Mucosa of descending colon (tissue), 3 donors: ENCODE measurements around the gene LENEP. TPM values are rescaled to one million over a fixed set of nuclear protein-coding genes. Genes with fewer than 3 reads are reported as not detected.

ENCODE experiments used
- ATAC-seq: fragments of 200-7000 bp; cut with Tn5 transposase; one replicate; pipeline ENCODE4 v1.9.1; 2020; ENCODE audit warnings: mild to moderate bottlenecking, moderate library complexity
- DNase-seq, 3 donors: peaks; one replicate each; pipeline ENCODE4 v3.0.0-alpha.2; 2020
- H3K36me3 ChIP-seq: fragments of 200-600 bp; one replicate; pipeline ENCODE4 v1.8.0; 2021; ENCODE audit warnings: low read depth, mild to moderate bottlenecking
- H3K4me1 ChIP-seq: fragments of 200-600 bp; one replicate; pipeline ENCODE4 v1.8.0; 2021; ENCODE audit warnings: low read depth, mild to moderate bottlenecking
- H3K4me3 ChIP-seq: fragments of 200-600 bp; one replicate; pipeline ENCODE4 v1.8.0; 2021; ENCODE audit warnings: mild to moderate bottlenecking
- H3K9me3 ChIP-seq: fragments of 200-600 bp; one replicate; pipeline ENCODE4 v1.8.0; 2021; ENCODE audit warnings: mild to moderate bottlenecking
- intact Hi-C, 2 donors: fragments of 100-400 bp; cut with DNase I in 1 of 2; cut with micrococcal nuclease in 1 of 2; formaldehyde crosslinking; loops; one replicate each; pipeline versions ENCODE4 v1.11.0 to v1.11.1; 2022; cut with DNase I, micrococcal nuclease
- total RNA-seq, 3 donors: library from RNA; stranded (reverse); fragmentation: NEBNext Ultra II Directional in 2 of 3; extraction: Animal tissue kit (Norgen Biotek cat#: 25700) in 2 of 3; gene quantifications; one replicate each; pipeline versions ENCODE4 v1.2.1 to v1.2.4, GENCODE V29; 2021 to 2023
- TF ChIP-seq, protein P1 (sequence below): fragments of 200-600 bp; IDR thresholded peaks from one replicate; pipeline ENCODE4 v1.8.0; 2022; ENCODE audit warnings: antibody characterized with exemption, mild to moderate bottlenecking
- donor health status: DM: no; HTN: no; CAD: no; lungs with moderate emphysema.
- donor health status: DM: no; HTN: no; CAD: no.
- donor health status: DM: no; HTN: yes; CAD: no.

Gene LENEP
- total RNA-seq, 3 donors from 2014 or later: 0.60 to 0.76 TPM; not detected in 1

DNA sequence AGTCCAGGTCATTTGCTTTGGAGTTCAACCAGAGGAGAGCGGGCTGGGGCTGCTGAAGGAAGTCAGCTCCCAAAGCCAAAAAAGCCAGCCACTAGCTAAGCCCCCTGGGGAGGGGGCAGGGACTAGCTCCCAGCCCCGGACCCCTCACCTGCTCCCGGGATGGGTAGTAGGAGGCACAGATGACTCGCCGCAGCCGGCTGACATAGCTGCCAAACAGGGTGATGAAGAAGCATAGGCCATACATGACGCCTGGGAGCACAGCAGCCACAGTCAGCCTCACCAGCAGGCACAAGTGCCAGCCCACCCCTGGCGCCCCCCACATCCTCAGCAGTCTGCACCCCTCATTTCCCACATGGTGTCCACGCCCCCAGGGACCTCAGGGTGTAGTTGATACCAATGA lies 32.8 kb downstream of the LENEP start:
- intact Hi-C loops: no loop called here
- DNase-seq (no peak), ATAC-seq (no peak)
- TF ChIP-seq, protein P1, sequence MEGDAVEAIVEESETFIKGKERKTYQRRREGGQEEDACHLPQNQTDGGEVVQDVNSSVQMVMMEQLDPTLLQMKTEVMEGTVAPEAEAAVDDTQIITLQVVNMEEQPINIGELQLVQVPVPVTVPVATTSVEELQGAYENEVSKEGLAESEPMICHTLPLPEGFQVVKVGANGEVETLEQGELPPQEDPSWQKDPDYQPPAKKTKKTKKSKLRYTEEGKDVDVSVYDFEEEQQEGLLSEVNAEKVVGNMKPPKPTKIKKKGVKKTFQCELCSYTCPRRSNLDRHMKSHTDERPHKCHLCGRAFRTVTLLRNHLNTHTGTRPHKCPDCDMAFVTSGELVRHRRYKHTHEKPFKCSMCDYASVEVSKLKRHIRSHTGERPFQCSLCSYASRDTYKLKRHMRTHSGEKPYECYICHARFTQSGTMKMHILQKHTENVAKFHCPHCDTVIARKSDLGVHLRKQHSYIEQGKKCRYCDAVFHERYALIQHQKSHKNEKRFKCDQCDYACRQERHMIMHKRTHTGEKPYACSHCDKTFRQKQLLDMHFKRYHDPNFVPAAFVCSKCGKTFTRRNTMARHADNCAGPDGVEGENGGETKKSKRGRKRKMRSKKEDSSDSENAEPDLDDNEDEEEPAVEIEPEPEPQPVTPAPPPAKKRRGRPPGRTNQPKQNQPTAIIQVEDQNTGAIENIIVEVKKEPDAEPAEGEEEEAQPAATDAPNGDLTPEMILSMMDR: no peak
- H3K9me3 ChIP-seq: no peaks in the 10 kb centered on the region
- no peaks in the 10 kb centered on the region for H3K36me3 ChIP-seq
- H3K4me3 ChIP-seq: no peak overlapping the region
- H3K4me1 ChIP-seq: no peaks in the 10 kb centered on the region

DNA sequence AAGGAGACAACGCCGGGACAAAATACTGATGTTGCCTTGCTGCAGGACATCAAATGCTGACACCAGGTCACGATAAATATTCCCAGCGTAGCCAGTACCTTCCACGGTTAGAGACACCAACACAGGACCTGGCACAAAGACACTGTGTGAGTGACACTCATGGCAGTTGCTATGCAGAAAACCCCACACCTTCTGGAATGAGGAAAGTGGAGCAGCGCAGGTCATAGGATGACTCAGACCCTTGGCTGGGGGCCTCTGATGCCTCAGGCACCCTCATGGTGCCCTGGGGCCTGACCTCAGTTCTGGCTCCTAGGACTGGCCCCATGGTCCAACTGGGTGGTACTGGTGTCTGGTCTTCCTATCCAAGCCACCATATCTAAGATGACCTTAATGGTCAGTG lies 33.2 kb downstream of the LENEP start:
- H3K4me1 ChIP-seq: no peaks in the 10 kb centered on the region
- ATAC-seq (no peak), DNase-seq (no peak)
- intact Hi-C loops: no loop called here
- H3K4me3 ChIP-seq: no peak overlapping the region
- H3K9me3 ChIP-seq: no peaks in the 10 kb centered on the region
- TF ChIP-seq, protein P1: no peak
- no peaks in the 10 kb centered on the region for H3K36me3 ChIP-seq

DNA sequence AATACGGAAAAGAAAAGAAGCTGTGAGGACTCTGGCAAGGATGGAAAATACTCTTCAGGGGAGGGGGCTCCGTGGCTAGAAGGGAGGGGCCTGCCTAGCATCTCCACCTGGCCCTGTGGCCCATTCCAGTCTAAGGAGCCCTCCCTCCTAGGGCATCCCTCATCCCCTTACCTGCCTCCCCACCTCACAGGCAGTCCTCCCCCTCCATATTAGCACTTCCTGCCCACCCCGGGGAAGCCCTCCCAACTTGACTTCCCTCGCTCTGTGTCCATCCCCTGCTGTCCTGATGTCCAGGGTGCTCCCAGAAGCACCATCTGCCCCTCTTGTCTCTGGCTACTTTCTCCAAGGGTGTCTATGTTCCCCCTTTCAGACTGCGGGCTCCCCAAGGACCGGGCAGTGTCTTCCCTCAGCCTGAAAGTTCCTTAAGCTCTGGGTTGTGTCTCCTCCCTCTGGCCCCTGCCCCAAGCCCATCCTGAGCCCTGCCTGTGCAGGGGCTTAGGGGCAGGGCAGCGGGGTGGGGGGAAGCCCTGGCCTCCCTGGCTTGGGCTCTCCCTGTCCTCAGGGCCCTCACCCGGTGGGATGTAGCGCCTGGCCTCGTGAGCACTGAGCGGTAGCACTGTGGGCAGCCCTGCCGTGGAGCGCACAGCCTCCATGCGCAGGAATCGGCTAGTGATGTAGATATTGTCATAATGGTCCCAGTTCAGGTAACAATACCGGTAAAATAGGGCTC lies 36.3 kb downstream of the LENEP start:
- Histone ChIP-seq H3K36me3 (no peaks in the 10 kb centered on the region), H3K4me1 (no peaks in the 10 kb centered on the region), H3K9me3 (no peaks in the 10 kb centered on the region), H3K4me3 (no peak overlapping the region)
- no peak for DNase-seq
- ATAC-seq: no peak
- TF ChIP-seq, protein P1: no peak
- intact Hi-C loops: no loop called here

DNA sequence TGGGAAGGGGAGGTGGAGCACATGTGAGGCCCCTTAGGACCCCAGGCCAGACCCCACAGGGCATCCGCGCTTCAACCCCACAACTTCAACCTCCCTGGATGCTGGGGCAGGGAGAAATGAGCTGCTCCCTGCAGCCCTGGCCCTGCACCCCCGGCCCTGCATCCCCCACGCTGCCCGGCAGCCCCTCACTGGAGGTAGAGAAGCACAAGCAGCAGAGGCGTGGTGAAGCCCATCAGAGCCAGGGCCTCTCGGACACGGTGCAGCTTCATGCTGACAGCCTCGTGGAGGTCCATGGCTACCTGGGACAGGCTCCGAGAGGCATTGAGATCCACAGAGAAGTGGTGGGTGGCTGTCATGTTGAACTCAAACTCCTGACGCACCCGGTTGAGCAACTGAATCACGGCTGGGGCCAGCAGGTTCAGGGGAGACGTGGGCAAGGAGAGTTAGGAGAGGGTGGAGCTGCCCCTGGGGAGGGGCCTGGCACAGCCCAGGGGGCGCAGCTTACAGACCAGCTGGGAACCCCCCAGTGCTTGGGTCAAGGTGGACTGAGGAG lies 36.9 kb downstream of the LENEP start:
- Histone ChIP-seq H3K9me3 (no peaks in the 10 kb centered on the region), H3K4me1 (no peaks in the 10 kb centered on the region), H3K4me3 (no peak overlapping the region), H3K36me3 (no peaks in the 10 kb centered on the region)
- TF ChIP-seq, protein P1: no peak
- DNase-seq (no peak), ATAC-seq (no peak)
- intact Hi-C loops: no loop called here

DNA sequence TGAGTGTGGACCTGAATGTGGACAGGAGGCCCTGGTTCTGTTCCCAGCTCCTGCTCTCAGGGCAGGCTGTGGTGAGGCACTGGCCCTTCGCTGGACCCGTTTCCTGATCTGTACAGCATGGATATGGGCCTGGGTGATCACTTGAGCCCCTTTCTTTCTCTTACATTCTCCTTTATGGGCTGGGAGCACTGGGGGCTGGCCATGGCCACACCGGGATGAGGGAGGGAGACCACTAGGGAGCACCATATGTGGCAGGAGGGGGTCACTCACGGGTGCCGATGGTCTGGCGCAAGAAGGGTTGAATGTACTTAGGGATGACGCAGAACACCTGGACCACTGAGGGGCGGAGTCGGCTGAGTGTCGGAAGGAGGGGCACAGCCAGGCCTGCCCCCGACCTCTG lies 37.5 kb downstream of the LENEP start:
- no peaks in the 10 kb centered on the region for H3K4me1 ChIP-seq
- intact Hi-C loops: no loop called here
- TF ChIP-seq, protein P1: no peak
- H3K36me3 ChIP-seq: no peaks in the 10 kb centered on the region
- H3K4me3 ChIP-seq: no peak overlapping the region
- DNase-seq (no peak), ATAC-seq (no peak)
- H3K9me3 ChIP-seq: no peaks in the 10 kb centered on the region
